GM19043 (cell line): Measurements from ENCODE around the gene GPHA2.

Source experiments
- ATAC-seq: cut with Tn5 transposase; IDR thresholded peaks from one replicate; pipeline ENCODE4 v1.9.1; 2021; ENCODE audit warnings: low read depth; ENCODE audit not compliant: unreplicated experiment

The GPHA2 gene

DNA sequence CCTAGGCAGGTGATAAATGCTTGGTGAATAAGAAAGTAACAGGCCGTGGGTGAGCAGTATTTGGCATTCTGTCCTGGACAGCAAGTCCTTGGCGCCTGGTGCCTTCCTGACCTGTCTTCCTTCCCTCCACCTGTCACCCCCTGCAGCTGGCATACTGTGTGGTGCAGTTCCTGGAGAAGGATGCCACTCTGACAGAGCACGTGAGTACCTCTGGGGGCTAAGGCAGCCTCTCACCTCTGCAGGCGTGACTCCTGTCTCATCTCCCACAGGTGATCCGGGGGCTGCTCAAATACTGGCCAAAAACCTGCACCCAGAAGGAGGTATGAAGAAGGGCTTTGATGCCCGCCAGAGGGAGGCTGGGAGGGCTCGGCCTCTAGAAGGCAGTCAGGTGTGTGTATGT is 4.4 kb downstream of the GPHA2 start:
- no peak for ATAC-seq

DNA sequence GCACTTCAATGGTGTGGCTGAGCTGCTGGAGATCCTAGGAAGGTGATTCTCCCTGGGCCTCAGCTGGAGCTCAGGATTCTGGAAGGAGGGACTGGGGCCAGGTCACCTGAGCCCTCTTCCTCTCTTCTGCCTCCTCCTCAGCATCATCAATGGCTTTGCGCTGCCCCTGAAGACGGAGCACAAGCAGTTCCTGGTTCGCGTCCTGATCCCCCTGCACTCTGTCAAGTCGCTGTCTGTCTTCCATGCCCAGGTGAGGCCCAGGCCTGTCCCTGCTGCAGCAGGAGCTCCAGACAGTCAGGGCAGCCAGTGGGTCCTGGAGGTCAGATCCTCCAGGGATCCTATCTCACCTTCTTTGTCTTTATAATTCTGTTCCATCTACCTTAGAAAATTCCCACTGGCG is 5.4 kb downstream of the GPHA2 start:
- ATAC-seq = no peak

DNA sequence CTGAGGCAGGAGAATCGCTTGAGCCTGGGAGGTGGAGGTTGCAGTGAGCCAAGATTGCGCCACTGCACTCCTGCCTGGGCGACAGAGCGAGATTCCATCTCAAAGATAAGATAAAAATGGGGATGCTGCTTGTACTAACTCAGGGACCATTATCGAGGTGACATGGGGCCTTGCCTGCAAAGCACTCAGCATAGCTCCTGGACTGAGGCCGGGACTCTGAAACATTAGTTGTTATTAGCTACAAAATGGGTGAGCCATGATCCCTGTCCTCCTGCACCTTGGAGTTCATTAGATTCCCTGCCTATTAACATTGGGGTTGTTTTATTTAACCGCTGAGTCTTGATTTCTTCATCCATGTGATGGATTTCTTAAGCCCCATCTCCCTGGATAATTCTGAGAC is 6.1 kb downstream of the GPHA2 start:
- no peak for ATAC-seq

DNA sequence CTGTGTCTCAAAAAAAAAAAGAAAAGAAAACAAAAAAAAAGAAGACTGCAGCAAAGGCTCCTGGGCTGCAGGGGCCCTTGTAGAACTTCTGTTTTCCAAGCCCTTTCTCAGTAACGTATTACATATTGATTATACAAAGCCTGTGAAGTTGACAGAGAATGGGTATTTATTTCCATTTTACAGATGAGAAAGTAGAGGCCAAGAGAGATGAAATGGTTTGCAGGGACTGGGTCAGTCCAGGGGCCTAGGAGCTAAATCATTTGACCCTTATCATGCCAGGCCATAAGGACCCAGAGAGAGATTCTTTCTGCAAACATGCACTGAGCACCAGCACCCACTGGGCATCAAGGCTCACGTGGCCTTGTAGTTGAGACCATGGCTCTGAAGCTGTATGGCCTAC is 6.7 kb downstream of the GPHA2 start:
- no peak for ATAC-seq

DNA sequence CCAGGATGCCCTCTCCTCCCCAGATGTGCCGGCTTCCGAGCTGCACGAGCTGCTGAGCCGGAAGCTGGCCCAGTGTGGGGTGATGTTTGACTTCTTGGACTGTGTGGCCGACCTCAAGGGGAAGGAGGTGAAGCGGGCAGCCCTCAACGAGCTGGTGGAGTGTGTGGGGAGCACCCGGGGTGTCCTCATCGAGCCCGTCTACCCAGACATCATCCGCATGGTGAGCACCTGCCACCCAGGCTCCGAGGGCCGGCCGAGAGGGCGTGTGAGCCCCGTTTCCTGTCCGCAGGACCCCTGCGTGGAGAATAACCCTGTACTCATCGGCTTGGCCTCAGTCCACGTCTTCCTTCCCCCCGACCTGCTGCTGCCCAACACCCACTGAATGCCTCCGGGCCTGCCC is 9.0 kb downstream of the GPHA2 start:
- no peak for ATAC-seq

DNA sequence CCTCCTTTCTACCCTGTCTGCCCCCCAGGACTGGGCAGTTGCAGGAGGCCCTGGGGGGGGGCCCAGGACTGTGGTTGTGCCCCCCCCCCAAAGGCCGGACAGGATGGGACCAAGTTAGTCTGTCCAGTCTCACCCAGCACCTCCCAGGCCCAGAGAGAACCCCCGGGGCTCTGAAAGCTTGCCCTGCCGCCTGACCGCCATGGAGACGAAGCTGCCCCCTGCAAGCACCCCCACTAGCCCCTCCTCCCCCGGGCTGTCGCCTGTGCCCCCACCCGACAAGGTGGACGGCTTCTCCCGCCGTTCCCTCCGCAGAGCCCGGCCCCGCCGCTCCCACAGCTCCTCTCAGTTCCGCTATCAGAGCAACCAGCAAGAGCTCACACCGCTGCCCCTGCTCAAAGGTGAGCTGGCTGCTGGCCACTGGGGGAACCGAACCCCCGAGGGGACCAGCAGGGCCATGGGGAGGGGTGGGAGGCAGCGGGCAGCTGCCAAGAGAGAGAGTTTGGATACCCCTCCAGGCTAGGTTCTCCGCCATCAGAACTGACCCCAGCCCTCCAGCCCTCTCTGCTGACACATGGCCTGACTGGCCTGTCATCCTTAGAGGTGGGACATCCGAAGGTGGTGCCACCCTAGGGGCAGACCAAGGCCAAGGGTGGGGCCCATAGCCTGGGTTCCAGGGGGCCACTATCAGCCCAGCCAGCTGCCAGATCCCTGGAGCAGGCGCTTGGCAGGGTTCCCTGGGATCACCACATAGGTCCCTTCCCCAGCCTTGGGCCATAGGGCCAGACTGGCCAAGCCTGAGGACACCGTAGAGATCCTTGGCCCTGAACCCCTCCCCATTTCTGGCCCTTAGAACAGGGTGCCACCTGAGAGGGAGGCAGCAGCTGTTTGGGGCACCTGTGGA is 9.9 kb downstream of the GPHA2 start:
- no peak for ATAC-seq

DNA sequence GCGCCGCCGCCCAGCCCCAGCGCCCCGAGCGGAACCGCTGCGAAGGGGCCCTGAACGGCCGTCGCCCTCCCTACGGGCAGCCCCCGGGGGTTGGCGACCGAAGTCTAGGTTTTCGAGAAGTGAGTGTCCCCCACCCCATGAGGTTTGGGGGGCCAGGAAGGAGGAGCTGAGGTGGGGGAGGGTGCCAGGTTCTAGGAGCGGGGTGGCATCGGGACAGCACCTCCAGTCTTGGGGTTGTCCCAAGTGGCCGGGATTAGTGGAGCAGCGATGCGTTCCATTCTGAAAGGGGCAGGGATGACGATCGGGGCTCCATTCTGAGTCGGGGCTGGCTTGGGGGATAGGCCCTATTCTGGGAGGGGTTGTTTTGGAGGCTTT is 10.8 kb downstream of the GPHA2 start:
- no peak for ATAC-seq

DNA sequence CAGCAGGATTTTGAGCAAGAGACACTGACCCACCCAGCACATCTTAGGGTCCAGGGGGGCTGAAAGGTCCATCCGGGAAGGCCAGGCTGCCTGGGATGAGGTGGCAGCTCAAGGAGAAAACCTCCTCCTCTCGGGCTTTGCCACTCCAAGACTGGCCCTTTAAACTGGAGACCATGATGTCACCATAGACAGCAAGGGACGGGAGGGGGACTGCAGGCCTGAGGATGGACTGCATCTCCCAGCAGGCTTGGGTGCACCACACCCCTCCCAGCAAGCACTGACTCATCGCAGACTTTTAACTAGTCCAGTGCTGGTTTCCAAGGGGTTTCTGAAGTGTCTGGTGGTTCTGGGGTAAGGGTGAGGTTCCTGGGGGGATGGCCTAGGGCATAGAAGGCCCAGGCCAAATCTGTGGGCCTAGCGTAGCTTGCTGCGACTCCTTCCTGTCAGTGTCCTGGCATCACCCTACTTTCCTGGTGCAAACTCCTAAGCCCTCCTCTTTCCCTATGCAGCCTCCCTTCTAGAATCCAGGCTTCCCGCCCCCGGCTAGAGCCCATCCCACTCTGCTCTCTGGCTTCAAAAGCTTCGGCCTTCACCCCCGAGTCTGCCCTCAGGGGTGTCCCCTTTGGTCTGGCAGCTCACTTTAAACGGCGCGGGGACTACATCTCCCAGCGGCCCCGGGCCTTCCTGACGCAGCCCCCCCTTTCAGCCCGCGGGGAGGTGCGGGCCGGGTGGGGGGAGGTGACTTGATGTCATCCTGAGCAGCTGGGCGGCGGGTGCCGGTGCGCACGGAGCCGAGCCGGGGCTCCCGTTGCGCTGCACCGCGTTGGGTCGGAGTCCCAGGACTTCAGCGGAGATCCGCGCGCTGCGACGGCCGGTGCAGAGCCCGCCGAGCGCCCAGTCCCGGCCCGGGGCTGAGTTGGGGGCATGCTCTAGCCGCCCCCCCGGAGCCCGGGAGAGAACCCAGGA is 11.5 kb downstream of the GPHA2 start, which contains the start of gene PPP2R5B:
Gene PPP2R5B, plus strand, starts transcription at position 746 of the 966 bp plus-strand sequence. CDS start 1,046 bp downstream, outside the sequence.
- ATAC-seq = peak; percentile 85

DNA sequence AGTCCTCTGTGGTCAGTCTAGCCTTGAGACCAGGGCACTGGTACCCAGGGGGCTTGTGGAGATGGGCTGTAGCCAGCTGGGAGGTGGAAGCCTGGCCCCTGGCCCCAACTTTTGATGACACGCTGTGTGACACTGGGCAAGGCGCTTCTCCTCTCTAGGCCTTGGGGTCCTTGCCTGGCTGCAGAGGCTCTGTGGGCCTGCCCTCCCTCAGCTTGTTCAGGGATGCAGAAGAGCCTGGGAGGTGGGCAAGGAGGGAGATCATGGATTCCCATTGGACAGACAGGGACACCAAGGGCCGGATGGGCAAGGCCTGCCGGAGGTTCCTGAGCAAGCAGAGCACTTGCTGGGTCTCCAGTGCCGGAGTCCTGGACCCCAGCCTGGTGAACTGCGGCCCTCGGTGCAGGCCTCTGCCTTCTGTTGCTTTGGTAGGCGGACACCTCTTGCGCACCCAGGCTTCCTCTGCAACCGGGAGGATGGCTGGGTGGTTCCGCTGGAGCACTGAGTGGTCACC is 12.5 kb downstream of the GPHA2 start:
- no peak for ATAC-seq

DNA sequence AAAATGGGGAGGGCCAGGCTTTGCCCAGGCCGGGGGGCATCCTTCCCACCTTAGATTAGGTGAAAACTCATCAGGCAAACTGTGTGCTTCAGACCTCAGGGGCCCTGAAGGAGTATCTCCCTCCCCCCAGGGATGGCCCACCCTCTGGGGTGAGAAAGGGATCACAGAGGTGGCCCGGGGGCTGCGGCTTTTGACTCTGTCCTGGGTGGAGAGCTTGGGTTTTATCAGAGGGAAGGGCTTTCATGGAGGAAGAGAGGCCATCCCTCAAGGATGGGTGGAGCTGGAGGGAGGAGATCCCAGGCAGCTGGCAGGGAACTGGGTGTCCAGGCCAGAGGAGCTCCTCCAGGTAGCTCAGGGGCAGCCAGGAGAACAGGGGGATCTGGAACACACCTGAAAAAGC is 14.3 kb downstream of the GPHA2 start:
- no peak for ATAC-seq

DNA sequence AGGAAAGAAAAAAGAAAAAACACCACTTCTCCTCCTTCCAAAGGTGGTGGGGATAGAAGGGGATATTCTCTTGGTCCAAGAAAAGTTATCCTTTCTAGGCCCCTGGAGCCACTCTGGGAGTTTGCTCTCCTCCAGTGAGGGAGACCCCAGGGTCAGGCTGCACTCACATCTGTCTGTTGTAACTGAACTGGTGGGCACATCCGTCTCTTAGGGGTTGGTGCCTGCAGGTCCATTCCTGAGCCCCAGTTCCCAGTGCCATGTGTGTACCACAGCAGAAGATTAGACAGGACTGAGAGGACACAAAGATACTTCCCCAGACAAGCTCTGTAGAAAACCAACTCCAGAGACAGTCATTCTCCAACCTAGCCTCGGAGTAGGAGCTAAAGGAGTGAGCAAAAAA is 15.6 kb downstream of the GPHA2 start:
- no peak for ATAC-seq

DNA sequence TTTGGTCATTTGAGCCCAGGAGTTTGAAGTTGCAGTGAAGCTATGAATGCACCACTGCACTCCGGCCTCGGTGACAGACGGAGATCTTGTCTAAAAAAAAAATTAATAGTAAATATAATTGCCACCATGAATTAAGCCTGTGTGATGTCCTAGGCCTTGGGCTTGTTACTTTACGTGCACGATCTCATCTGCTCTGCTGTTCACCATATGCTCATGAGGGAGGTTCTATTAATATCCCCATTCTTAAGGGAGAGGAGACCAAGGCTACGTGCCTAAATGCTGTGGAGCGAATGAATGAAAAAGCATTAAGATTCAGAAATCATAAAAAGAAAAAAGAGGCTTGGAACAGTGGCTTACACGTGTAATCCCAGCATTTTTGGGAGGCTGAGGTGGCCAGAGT is 16.1 kb downstream of the GPHA2 start:
- no peak for ATAC-seq

DNA sequence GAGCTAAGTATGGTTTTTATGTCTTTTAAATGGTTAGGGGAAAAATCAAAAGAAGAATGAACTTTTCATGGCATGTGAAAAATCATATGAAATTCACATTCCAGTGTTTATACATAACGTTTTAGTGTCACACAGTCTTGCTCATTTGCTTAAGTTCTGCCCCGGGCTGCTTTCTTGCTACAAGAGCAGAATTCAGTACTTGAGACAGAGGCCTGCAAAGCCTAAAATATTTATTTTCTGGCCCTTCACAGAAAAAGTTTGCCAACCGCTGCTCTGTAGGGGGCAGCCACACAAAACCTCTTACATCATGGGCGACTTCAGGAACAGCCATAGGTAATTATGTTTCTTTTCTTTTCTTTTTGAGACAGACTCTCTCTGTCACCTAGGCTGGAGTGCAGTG is 17.7 kb downstream of the GPHA2 start:
- no peak for ATAC-seq

DNA sequence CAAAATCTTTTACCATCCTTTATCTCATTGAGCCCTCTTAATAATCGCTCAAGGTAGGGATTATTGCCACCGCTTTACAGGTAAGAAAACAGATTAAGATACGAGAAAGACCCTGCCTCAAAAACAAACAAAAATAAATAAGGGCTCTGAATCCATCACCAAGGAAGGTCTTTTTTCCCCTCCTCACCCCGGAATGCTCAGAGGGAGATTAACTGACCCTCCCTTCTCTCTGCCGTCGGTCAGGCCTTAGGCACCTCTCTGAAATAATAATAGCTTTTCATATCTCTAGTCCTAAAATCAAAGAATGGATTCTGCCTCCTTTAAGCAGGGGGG is 18.1 kb downstream of the GPHA2 start:
- ATAC-seq = no peak

DNA sequence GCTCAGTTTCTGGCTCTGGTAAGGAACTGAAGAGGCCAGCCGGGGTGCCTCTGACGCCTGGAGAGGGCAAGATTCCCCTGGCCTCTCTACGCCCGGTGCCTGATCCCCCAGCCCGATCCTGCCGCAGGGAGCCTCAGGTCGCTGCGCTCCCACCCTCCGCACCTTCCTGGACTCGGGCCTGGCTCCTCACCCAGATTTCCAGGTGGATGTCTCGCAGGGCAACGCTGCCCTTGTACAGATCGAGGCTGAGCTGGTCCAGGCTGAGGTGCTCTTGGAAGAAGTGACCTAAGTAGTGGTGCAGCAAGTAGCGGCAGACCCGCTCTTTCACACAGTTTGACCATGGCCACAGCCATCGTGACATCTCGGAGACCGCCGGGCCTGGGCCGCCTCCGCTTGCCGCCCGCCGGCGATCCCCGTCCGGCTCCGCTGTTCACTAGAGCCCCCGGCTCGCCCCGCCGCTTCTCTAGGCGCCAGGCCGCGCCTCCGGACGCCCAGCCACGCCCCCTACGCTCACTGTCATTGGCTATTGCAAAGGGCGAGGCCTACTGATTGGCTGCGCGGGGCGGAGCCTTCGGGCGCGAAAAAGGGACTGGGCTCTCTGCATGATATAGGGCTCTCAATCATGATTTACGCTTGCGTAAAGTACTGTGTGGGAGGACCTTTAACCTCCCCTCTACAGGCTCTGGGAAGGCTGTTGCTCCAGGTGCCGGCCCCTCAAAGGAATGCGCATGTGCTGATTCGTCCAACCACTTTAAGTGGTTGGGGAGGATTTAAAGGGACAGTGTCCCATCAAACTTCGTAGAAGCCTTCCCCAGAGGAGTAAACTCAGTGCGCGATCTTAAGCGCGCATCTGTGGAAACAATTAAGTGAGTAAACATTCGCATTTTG is 18.7 kb downstream of the GPHA2 start, which contains the start of gene ATG2A:
Gene ATG2A, minus strand, starts transcription at position 435 of the 888 bp plus-strand sequence. Its CDS starts 74 bp downstream, at position 361.
- peak; percentile 92 for ATAC-seq

DNA sequence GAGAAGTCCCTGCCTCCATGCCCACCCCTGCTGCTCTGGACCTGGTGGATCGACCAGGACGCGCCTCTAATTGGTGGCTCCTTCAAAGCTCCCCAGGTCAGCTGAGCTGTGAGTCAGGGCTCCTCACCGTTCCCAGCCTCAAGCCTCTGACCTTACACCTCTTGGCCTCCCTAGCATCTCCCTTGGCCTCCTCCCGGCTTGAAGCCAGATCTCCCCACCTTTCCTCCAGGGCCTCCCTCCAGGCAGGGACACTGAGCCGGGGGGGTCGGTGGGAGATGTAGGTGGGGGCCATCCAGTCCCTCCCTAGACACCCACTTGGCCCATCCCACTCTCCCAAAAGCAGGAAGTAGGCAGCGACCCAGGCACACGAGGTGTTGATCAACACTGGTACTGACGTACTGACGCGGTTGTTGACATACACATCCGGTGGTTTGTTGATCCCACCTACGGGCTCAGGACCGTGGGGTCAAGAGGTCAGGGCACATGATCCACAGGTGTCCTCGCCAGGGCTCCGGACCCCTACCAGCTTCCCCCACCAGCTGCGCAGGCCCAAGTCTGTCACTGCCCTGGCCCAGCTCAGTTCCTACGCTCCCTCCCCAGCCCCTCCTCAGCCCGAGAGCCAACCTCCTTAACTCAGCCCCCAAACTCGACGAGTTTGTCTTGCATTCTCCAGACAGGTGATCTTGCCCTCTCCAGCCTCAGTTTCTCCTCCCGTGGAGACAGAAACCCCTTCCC is 19.5 kb downstream of the GPHA2 start:
- ATAC-seq = no peak

DNA sequence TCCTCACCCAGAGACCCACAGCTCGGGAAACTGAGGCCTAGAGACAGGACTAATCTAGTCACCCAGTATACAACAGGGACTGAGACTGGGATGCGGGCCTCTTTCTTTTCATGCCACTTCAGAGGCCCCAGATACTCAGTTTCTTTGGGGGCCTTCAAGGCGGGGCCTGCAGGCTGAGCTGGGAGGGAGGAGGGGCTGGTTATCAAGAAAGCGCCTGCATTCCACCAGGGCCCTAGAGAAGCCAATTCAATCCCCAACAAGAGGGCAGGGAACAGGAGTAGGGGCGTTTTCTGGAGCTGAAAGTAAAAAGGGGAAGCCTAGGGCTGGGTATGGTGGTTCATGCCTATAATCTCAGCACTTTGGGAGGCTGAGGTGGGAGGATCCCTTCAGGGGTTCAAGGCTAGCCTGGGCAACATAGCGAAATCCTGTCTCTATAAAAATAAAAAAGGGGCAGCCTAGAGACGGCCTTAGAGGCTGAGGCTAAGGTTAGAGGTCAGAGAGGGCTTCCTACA is 20.3 kb downstream of the GPHA2 start:
- no peak for ATAC-seq

DNA sequence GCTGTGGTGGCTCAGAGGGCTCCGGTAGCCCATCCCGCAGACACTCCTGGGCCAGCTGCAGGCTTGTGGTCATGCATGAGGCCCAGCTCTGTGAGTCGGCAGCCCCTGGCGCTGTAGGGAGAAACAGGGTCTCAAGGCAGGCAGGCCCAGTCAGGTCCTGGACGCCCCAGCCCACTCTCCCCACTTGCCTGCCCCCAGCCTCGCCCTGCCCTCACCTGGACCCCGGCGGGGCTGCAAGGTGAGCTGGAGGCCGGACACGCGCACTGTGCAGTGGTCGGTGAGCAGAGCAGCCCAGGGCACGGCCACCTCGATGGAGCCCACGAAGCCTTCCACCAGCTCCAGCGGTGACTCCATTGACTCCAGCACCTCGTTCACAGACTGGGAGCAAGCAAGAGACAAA is 21.6 kb downstream of the GPHA2 start:
- no peak for ATAC-seq

DNA sequence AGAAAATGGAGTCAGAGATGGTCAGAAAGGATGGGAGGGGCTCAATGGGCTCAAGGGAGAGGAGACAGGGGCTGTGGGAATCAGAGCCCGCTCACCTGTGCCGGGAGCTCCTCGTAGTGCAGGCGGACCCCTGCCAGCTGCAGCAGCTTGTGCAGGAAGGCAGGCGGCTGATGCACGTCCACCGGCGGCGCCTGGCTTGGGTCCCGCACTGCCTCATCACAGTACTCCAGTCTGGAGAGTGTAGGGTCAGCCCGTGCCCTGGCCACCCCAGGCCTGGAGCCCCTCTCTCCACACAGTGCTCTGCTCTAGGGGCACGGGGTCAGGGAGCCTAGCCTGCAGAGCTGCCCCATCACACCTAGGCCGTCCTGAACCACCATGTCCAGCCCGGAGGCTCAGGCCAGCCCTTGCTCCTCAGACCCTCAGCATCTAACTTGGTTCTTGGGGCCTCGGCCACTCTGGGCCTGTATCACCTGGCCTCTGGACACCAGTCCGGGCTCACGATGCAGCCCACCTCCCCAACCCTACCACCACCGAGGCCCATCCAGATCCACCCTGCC is 22.4 kb downstream of the GPHA2 start:
- no peak for ATAC-seq
